ENCODE data around the gene PSIP1. TPM values are rescaled to one million over a fixed set of nuclear protein-coding genes. Genes with fewer than 3 reads are reported as not detected.

The PSIP1 gene
- total RNA-seq, 2 donors from 2014 or later = 226 to 257 TPM

DNA sequence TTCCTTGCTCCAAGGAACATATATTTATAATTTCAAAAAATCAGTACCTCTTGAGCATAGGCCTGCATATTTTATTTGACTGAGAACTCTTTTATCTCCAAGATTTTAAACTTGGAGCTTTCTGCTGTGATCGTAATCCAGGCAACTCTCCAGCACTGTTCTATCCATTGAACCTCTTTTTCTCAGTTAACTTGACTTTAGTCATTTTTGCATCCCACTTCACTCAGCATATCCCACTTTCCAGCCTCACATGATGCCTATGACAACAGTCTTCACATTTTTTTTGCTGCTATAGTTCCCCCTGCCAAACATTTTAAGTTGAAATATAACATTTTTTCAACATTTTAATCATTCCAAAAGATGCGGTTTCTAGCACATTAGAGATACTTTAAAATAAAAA is 9.1 kb upstream of the PSIP1 start:
- Histone ChIP-seq H3K9ac (ENCODE audit: extremely low read depth, low read length, poor library complexity, severe bottlenecking) (no peak overlapping the region), H3K4me3 (ENCODE audit: low read length) (no peak overlapping the region), H3K27me3 (ENCODE audit: control insufficient read depth, insufficient read depth, low read length, poor library complexity, severe bottlenecking) (no peaks in the 10 kb centered on the region), H3K36me3 (ENCODE audit: control insufficient read depth, insufficient read depth, low read length) (no peaks in the 10 kb centered on the region), H3K4me1 (ENCODE audit: control insufficient read depth, insufficient read depth, low read length) (peaks cover 5% of the 10 kb centered on the region), H3K9me3 (ENCODE audit: control insufficient read depth, low read length) (no peaks in the 10 kb centered on the region), H3K27ac (ENCODE audit: low read depth, low read length) (no peak overlapping the region)
- H3K27ac Mint-ChIP-seq = no peak overlapping the region
- DNase-seq = no peak
- H3K27me3 Mint-ChIP-seq (ENCODE audit: insufficient read depth) = no peaks in the 10 kb centered on the region
- TF ChIP-seq, protein P1, sequence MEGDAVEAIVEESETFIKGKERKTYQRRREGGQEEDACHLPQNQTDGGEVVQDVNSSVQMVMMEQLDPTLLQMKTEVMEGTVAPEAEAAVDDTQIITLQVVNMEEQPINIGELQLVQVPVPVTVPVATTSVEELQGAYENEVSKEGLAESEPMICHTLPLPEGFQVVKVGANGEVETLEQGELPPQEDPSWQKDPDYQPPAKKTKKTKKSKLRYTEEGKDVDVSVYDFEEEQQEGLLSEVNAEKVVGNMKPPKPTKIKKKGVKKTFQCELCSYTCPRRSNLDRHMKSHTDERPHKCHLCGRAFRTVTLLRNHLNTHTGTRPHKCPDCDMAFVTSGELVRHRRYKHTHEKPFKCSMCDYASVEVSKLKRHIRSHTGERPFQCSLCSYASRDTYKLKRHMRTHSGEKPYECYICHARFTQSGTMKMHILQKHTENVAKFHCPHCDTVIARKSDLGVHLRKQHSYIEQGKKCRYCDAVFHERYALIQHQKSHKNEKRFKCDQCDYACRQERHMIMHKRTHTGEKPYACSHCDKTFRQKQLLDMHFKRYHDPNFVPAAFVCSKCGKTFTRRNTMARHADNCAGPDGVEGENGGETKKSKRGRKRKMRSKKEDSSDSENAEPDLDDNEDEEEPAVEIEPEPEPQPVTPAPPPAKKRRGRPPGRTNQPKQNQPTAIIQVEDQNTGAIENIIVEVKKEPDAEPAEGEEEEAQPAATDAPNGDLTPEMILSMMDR (conservative IDR thresholded peaks at IDR 0.05) = no peak
- no peaks in the 10 kb centered on the region for H3K9me3 Mint-ChIP-seq
- H3K36me3 Mint-ChIP-seq (ENCODE audit: low read depth) = no peaks in the 10 kb centered on the region
- 96 to 100% methylated on average over 1 of the region's 2 CpGs for WGBS, 2 experiments (ENCODE audit: insufficient coverage in 1 of 2, insufficient read length in 1 of 2)
- no peak overlapping the region for H3K4me3 Mint-ChIP-seq
- peaks cover 25% of the 10 kb centered on the region for H3K4me1 Mint-ChIP-seq

DNA sequence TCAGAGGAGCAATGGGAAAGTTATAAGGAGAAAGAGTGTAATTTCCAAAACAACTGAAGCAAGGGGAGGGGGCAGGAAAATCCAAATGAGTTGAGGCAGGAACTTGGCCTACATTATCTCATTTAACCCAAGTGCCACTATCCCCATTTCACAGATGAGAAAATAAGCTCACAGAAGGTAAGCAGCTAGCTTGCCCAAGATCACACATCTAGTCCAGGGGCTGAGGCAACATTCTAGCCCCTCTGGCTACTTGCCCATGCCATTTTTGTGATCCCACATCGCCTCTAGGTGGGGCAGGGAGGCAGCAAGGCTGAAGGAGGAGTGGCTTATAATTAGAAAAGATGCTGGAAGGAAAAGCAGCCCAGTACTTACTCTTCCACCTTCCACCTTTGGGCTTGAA is 2.6 kb upstream of the PSIP1 start:
- H3K27me3 ChIP-seq (ENCODE audit: control insufficient read depth, insufficient read depth, low read length, poor library complexity, severe bottlenecking) = no peaks in the 10 kb centered on the region
- H3K36me3 Mint-ChIP-seq (ENCODE audit: low read depth) = peaks cover 15% of the 10 kb centered on the region
- no peaks in the 10 kb centered on the region for H3K9me3 Mint-ChIP-seq
- H3K4me3 Mint-ChIP-seq = no peak overlapping the region
- no peak overlapping the region for H3K4me3 ChIP-seq (ENCODE audit: low read length)
- H3K9me3 ChIP-seq (ENCODE audit: control insufficient read depth, low read length) = no peaks in the 10 kb centered on the region
- H3K9ac ChIP-seq (ENCODE audit: extremely low read depth, low read length, poor library complexity, severe bottlenecking) = no peak overlapping the region
- peaks cover 9% of the 10 kb centered on the region for H3K36me3 ChIP-seq (ENCODE audit: control insufficient read depth, insufficient read depth, low read length)
- no peaks in the 10 kb centered on the region for H3K27me3 Mint-ChIP-seq (ENCODE audit: insufficient read depth)
- peak overlapping the region; percentile 75 for H3K27ac Mint-ChIP-seq
- TF ChIP-seq, protein P1 (conservative IDR thresholded peaks at IDR 0.05) = peak; percentile 72
- 27 to 33% methylated on average over 1 of the region's 1 CpG for WGBS, 2 experiments (ENCODE audit: insufficient coverage in 1 of 2, insufficient read length in 1 of 2)
- H3K4me1 ChIP-seq (ENCODE audit: control insufficient read depth, insufficient read depth, low read length) = peaks cover 7% of the 10 kb centered on the region
- H3K4me1 Mint-ChIP-seq = peaks cover 39% of the 10 kb centered on the region
- DNase-seq = peak; percentile 88
- no peak overlapping the region for H3K27ac ChIP-seq (ENCODE audit: low read depth, low read length)

DNA sequence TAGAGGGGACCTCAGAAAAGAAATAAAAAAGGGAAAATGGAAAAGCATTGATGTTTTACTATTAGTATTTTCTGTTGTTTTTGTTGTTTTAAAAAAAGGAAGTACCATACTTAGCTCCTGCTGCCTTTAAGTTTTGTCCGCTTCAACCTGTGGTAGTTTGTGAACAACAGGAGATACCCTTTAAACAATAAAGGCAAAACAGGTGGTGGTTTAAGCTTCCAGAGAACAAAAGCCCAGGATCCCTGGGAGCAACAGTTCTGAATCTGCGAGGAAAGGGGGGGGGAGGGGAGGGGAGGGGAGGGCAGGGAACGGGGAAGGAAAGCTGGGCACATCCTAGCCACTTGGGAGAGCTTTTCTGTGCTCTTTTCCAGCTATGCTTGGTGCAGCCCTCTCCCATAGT is 2.1 kb upstream of the PSIP1 start:
- H3K27ac ChIP-seq (ENCODE audit: low read depth, low read length) = no peak overlapping the region
- peak overlapping the region; percentile 91 for H3K4me3 ChIP-seq (ENCODE audit: low read length)
- H3K36me3 Mint-ChIP-seq (ENCODE audit: low read depth) = peaks cover 20% of the 10 kb centered on the region
- peaks cover 14% of the 10 kb centered on the region for H3K36me3 ChIP-seq (ENCODE audit: control insufficient read depth, insufficient read depth, low read length)
- H3K9me3 ChIP-seq (ENCODE audit: control insufficient read depth, low read length) = no peaks in the 10 kb centered on the region
- H3K4me1 Mint-ChIP-seq = peaks cover 43% of the 10 kb centered on the region
- H3K9me3 Mint-ChIP-seq = no peaks in the 10 kb centered on the region
- DNase-seq = peak; percentile 84
- 7% methylated on average over 3 of the region's 3 CpGs; no CpG with 5 or more reads in 1 of the 2 experiments for WGBS, 2 experiments (ENCODE audit: insufficient coverage in 1 of 2, insufficient read length in 1 of 2)
- TF ChIP-seq, protein P1 (conservative IDR thresholded peaks at IDR 0.05) = no peak
- peak overlapping the region; percentile 81 for H3K27ac Mint-ChIP-seq
- no peaks in the 10 kb centered on the region for H3K27me3 Mint-ChIP-seq (ENCODE audit: insufficient read depth)
- H3K4me3 Mint-ChIP-seq = peak overlapping the region; percentile 83
- no peak overlapping the region for H3K9ac ChIP-seq (ENCODE audit: extremely low read depth, low read length, poor library complexity, severe bottlenecking)
- H3K27me3 ChIP-seq (ENCODE audit: control insufficient read depth, insufficient read depth, low read length, poor library complexity, severe bottlenecking) = no peaks in the 10 kb centered on the region
- peaks cover 7% of the 10 kb centered on the region for H3K4me1 ChIP-seq (ENCODE audit: control insufficient read depth, insufficient read depth, low read length)
